GM18511 (cell line): ENCODE results near the gene OPRM1.
"Not testable (repeated sequence)": the region's sequence is repeated elsewhere in the genome, so short reads cannot be mapped to it uniquely, and the experiment has no call there.

Experiments
- ATAC-seq: cut with Tn5 transposase; IDR thresholded peaks from one replicate; pipeline ENCODE4 v1.9.1; 2021; ENCODE audit warnings: mild to moderate bottlenecking, moderate library complexity; ENCODE audit not compliant: unreplicated experiment

The OPRM1 gene

DNA sequence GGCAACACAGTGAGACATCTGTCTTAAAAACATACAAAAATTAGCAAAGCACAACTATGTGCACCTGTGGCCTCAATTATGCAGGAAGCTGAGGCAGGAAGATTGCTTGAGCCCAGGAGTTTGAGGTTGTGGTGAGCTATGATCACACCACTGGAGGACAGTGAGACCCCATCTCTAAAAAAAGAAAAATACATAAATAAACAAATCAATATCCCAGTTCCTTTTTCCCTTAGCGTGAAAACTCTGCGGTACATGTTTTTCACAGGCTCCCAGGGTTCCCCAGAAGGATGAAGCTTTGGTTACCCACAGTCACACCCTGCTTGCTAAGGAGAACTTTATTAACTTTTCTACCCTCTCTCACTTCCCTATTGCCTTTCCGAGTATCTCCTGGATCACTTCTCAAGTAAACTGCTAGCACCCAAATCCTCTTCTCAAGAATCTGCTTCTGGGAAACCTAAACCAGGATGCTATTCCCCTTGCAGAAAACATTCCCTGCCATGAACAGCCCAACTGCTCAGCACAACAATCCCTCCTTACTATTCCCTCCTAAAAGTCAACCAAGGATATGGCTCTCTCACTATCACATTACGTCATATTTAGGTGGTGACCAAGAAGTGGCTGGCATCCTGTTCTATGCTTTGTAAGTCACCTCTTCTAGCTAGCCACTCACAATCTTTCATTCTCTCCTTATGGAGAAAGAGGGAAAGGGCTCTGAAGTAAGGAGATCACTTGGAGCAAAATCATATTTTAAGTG, 195.2 kb downstream of the OPRM1 start:
- peak; percentile 69 for ATAC-seq

- no peak for ATAC-seq
Measured at GRCh38 chr6:154236646-154237301, 197.7 kb downstream of the OPRM1 start.

GRCh38 chr6:154238831-154239230, 199.8 kb downstream of the OPRM1 start:
- ATAC-seq, result no peak

DNA sequence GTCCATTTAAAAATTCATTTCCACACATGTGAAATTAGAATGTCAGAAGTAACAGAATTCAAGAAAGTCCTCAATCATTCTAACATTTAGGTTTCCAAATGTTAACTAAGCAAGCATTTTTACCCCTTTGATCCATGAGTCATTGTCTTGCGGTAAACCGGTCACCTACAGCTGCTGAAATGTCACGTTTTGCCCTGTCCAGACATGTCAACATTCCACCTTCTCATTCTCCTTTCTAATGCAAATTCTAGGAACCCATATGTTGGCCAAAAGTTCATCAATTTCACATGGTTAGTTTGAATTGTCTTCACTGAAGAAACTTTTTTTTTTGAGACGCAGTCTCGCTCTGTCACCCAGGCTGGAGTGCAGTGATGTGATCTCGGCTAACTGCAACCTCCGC, 200.4 kb downstream of the OPRM1 start:
- no peak for ATAC-seq

- ATAC-seq, result not testable (repeated sequence)
Measured at GRCh38 chr6:154241061-154241460, 202.0 kb downstream of the OPRM1 start.

- ATAC-seq, result no peak
Measured at GRCh38 chr6:154241581-154241980, 202.5 kb downstream of the OPRM1 start.

DNA sequence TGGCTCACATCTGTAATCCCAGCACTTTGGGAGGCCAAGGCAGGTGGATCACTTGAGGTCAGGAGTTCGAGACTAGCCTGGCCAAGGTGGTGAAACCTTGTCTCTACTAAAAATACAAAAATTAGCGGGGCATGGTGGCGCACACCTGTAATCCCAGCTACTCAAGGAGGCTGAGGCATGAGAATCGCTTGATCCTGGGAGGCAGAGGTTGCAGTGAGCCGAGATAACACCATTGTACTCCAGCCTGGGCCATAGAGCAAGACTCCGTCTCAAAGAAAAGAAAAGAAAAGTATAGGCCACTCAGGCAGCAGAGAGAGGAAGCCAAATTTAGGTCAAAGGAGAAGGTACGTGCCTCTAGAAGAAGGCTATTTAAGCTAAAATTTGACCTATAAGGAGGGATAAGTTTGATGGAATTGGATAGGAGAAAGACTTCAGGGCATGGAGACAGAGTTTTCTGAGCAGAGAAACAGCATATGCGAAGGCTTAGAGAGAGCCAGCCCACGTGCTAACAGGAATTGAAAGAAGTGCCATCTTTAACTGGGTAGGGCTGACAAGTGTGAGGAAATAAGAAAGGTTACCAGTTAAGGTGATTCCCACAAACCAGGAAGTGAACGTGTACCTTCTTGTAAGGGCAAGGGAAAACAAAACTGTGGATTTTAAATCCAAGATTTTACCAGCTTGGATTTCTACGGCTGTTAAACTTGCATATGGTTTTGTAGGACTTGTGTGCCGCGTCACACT, 203.7 kb downstream of the OPRM1 start:
- ATAC-seq, result no peak

- no peak for ATAC-seq
Measured at GRCh38 chr6:154243793-154244750, 205.0 kb downstream of the OPRM1 start.

DNA sequence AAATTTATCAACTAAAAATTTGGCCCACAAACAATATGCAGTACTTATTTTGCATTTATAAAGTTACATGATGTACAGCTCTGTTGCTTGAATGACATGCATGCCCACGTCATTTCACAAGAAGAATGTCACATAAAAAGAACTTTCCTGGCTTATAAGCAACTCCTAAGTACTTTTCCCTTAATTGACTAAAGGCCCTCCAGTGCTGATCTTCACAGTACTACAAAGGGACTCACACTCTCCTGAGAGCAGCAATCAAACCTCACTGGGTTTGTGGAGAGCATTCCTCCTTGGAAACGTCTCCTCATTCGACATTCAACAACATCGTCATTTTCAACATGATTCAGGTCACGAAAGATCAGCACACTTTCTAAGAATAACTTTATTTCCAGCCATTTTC, 206.5 kb downstream of the OPRM1 start:
- ATAC-seq, result no peak

GRCh38 chr6:154246723-154247118, 207.7 kb downstream of the OPRM1 start:
- no peak for ATAC-seq

DNA sequence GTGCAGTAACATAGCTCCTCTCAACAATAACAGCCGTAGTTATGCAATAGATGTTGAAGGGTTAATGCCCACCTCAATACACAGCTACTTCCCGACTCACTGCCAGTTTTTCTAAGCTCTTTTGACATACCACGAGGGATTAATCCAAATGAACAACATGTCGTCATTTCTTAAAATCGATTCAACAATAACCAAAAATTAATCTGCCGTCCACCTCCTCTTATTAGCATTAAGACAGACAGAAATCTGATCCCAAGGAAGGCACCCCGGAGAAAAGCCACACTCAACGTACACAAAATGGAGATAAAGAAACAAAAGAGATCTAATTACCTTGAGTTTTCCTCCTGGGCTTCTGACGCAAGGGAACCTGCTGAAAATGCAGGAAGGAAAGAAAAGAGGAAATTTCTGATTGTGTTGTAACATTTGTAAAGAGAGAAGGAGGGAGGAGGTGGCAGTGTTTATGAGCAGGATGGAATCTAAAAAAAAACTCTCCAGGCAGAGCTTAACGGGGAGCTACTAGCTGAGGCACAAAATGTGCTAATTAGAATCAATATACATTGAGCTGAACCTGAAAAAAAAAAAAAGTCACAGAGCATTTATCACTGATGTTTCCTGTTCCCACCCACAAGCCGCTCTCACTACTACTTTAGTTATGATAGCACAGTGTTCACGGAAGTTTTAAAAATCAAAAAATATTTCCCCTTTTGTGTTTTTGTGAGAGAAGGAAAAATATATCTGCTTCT, 208.2 kb downstream of the OPRM1 start:
- peak; percentile 43 for ATAC-seq

DNA sequence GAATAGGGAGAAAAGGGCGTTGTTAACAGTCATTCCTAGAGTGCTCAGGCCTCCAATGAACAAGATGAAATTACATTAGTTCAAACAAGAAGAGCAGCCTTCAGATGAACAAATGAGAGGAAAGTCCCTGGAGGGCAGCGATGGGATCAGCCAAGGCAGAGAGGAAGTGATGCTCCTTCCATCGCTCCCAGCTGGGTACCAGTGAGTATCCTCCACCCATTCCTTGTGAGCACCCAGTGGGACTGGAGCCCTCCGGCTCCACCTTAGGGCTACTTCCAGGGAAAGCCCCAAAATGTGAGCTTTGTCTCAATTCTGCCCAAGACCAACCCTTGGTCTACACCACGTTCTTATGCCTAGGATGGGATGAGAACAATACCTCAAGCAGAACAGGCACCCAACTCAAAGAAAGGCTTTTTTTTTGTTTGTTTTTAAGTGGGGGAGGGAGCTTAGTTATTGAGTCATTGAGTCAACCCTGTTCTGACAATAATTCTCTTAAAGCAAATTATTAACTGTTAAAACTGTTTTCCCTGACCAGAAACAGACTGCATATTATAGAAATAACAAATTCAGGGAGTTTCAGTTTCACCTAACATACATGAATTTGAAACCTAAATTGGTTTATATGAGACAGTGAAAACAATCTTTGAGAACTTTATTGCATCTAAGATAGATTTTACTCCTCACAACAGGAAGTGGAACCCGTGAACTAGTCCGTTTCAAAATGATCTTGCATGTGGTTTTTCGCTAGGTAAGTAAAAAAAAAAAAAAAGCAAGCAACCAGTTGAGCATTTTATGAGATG, 210.7 kb downstream of the OPRM1 start:
- peak; percentile 74 for ATAC-seq

GRCh38 chr6:154251116-154251515, 212.1 kb downstream of the OPRM1 start:
- no peak for ATAC-seq

DNA sequence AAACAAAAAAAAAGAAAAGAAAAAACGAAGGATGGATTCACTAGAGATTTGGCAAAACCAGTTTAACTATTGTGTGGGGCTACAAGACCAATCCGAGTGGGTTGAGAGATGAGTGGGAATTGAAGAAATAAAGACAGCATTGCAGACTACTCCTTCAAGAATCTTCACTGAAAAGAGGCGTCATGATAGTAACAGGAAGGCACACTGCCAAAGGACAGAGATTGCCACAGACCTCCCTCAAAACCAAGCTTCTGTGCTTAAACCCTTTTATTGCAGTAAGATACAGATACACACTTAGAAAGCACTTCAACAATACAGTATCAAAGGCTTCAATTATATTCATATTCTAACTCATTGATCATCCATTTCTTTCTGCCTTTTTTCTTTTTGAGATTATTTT, 213.6 kb downstream of the OPRM1 start:
- no peak for ATAC-seq

DNA sequence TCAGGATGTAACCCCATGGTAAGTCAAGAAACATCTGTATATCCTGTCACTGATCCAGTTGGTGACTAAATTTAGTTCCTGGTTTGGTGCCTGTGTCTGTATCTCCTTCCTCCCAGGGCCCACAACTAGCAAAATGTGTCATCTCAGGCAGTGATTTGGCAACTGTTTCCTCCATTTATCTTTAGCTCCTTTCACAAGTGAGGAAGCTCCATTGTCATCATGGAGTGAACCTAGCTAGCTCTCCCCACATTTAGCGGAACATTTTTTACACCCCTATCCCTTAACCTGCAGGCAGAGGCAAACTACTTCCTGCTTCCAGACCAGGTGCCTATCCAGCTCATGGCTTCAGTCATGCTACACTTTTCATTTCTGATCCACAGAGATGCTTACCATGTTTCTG, 218.0 kb downstream of the OPRM1 start:
- no peak for ATAC-seq

DNA sequence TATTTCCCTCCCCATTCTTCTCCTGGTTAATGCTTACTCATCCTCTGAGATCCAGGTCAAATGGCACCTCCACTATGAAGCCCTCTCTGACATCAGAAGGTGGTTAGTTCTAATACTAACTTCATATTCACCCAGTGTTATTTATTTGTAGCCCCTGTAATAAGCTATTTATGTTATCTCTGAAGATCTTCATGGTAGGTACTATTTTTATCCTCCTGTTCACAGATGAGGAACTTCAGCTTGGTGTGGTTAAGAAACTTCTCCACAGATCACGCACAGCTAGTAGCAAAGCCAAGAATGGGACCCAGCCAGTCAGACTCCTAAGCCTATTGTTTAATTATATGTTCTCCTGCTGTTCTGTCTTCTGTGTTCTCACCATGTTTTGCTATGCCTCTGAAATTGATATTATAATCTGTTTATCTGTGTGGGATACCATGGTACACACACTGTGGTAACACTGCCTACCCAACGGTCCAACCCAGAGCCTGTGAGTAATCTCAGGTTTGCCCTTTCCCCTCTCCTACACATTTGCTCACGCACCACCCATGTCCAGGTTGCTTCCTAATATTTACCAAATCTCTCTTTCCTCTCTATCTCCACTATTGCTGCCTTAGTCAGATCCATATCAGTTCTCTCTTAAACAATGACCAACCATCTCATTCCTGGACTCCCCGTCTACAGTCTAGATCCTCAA, 219.2 kb downstream of the OPRM1 start:
- ATAC-seq, result peak; percentile 80

- peak; percentile 38 for ATAC-seq
Measured at GRCh38 chr6:154261688-154262397, 222.8 kb downstream of the OPRM1 start.

- no peak for ATAC-seq
Measured at GRCh38 chr6:154266560-154267099, 227.6 kb downstream of the OPRM1 start.
